Endodermal cell (in vitro differentiated cells): Measurements from ENCODE around the gene HOXD10. TPM values are rescaled to one million over a fixed set of nuclear protein-coding genes. Genes with fewer than 3 reads are reported as not detected.

Source experiments
- DNase-seq: peaks from one replicate; pipeline ENCODE4 v3.0.0-alpha.2; 2017
- H3K27ac ChIP-seq: 2 replicates; pipeline ENCODE4 v1.5.1; 2013; ENCODE audit warnings: mild to moderate bottlenecking, low read depth, low read length, moderate library complexity
- H3K27me3 ChIP-seq: 2 replicates; pipeline ENCODE4 v1.6.1; 2013; ENCODE audit warnings: mild to moderate bottlenecking, low read length, moderate library complexity; ENCODE audit not compliant: insufficient read depth, control insufficient read depth, poor library complexity, severe bottlenecking
- H3K36me3 ChIP-seq: 2 replicates; pipeline ENCODE4 v1.7.0; 2013; ENCODE audit warnings: mild to moderate bottlenecking, low read length, moderate library complexity; ENCODE audit not compliant: control insufficient read depth, insufficient read depth
- H3K4me1 ChIP-seq: one replicate; pipeline ENCODE4 v1.7.0; 2013; ENCODE audit warnings: low read length; ENCODE audit not compliant: control insufficient read depth, insufficient read depth
- H3K4me3 ChIP-seq: 2 replicates; pipeline ENCODE4 v1.5.1; 2013; ENCODE audit warnings: mild to moderate bottlenecking, low read length, moderate library complexity
- H3K9ac ChIP-seq: 2 replicates; pipeline ENCODE4 v1.6.1; 2013; ENCODE audit warnings: mild to moderate bottlenecking, low read length, moderate library complexity; ENCODE audit not compliant: poor library complexity, severe bottlenecking; ENCODE audit errors: extremely low read depth
- H3K9me3 ChIP-seq: 2 replicates; pipeline ENCODE4 v1.6.1; 2013; ENCODE audit warnings: mild to moderate bottlenecking, low read length, moderate library complexity; ENCODE audit not compliant: control insufficient read depth
- H3K27ac Mint-ChIP-seq: 2 replicates; pipeline ENCODE4 v1.8.0; 2020; ENCODE audit warnings: mixed read lengths
- H3K27me3 Mint-ChIP-seq: 2 replicates; pipeline ENCODE4 v1.8.0; 2021; ENCODE audit warnings: mild to moderate bottlenecking, mixed read lengths; ENCODE audit not compliant: insufficient read depth
- H3K36me3 Mint-ChIP-seq: 2 replicates; pipeline ENCODE4 v1.8.0; 2020; ENCODE audit warnings: low read depth, mixed read lengths
- H3K4me1 Mint-ChIP-seq: 2 replicates; pipeline ENCODE4 v1.8.0; 2020; ENCODE audit warnings: mixed read lengths
- H3K4me3 Mint-ChIP-seq: 2 replicates; pipeline ENCODE4 v1.8.0; 2020; ENCODE audit warnings: mild to moderate bottlenecking, moderate library complexity, mixed read lengths
- H3K9me3 Mint-ChIP-seq: 2 replicates; pipeline ENCODE4 v1.8.0; 2020; ENCODE audit warnings: mild to moderate bottlenecking, mixed read lengths
- CTCF ChIP-seq: fragments of 200-600 bp; sonication (generic); conservative IDR thresholded peaks from 2 replicates; pipeline ENCODE4 v1.5.0; 2021; ENCODE audit warnings: antibody characterized with exemption, mild to moderate bottlenecking
- WGBS, 2 experiments: methylation state at CpG; one replicate each; pipeline versions ENCODE4 v1.1.5 to v1.1.7; 2013; ENCODE audit warnings: missing lambda C conversion rate in 2 of 2, mixed read lengths in 1 of 2; ENCODE audit not compliant: insufficient coverage in 1 of 2, insufficient read length in 1 of 2; 5-methylcytosine and 5-hydroxymethylcytosine counted together
- total RNA-seq, 2 donors: library from RNA; stranded (reverse); fragmentation: NEBNext Ultra II Directional in 1 of 2; extraction: Animal tissue kit (Norgen Biotek cat#: 25700) in 1 of 2; gene quantifications; 2 replicates in 1 of 2; 3 replicates in 1 of 2; pipeline ENCODE4 v1.2.1, GENCODE V29; 2021

Gene HOXD10
- total RNA-seq, 2 donors from 2014 or later, result not detected

- peaks cover 5% of the 10 kb centered on the region for H3K9me3 Mint-ChIP-seq
- Histone ChIP-seq H3K9ac (no peak overlapping the region), H3K27me3 (peaks cover 97% of the 10 kb centered on the region), H3K4me1 (peaks cover 4% of the 10 kb centered on the region), H3K4me3 (peak overlapping the region; percentile 79), H3K9me3 (no peaks in the 10 kb centered on the region), H3K36me3 (no peaks in the 10 kb centered on the region), H3K27ac (no peak overlapping the region)
- H3K27me3 Mint-ChIP-seq, result peaks cover 94% of the 10 kb centered on the region
- peak overlapping the region; percentile 54 for H3K4me3 Mint-ChIP-seq
- DNase-seq, result peak; percentile 95
- TF ChIP-seq CTCF, result peak; percentile 99
- H3K27ac Mint-ChIP-seq, result no peak overlapping the region
- H3K36me3 Mint-ChIP-seq, result no peaks in the 10 kb centered on the region
- 1% methylated on average over 15 to 86 of the region's 86 CpGs for WGBS, 2 experiments
- H3K4me1 Mint-ChIP-seq, result peaks cover 37% of the 10 kb centered on the region
These were observed 36.6 kb upstream of the HOXD10 start for GRCh38 chr2:176079831-176080539.

- 0 to 2% methylated on average over 19 to 68 of the region's 68 CpGs for WGBS, 2 experiments
- peaks cover 5% of the 10 kb centered on the region for H3K9me3 Mint-ChIP-seq
- peak overlapping the region; percentile 43 for H3K4me3 Mint-ChIP-seq
- H3K9me3 ChIP-seq, result no peaks in the 10 kb centered on the region
- DNase-seq, result peak; percentile 75
- no peak overlapping the region for H3K27ac ChIP-seq
- no peak overlapping the region for H3K9ac ChIP-seq
- no peaks in the 10 kb centered on the region for H3K36me3 ChIP-seq
- peaks cover 97% of the 10 kb centered on the region for H3K27me3 ChIP-seq
- peaks cover 5% of the 10 kb centered on the region for H3K4me1 ChIP-seq
- H3K27me3 Mint-ChIP-seq, result peaks cover 94% of the 10 kb centered on the region
- peaks cover 41% of the 10 kb centered on the region for H3K4me1 Mint-ChIP-seq
- no peaks in the 10 kb centered on the region for H3K36me3 Mint-ChIP-seq
- peak; percentile 9 for TF ChIP-seq CTCF
- no peak overlapping the region for H3K27ac Mint-ChIP-seq
- H3K4me3 ChIP-seq, result peak overlapping the region; percentile 45
These were observed 35.8 kb upstream of the HOXD10 start for GRCh38 chr2:176080540-176081375.

- no peak for DNase-seq
- Histone ChIP-seq H3K36me3 (no peaks in the 10 kb centered on the region), H3K27me3 (peaks cover 97% of the 10 kb centered on the region), H3K9me3 (no peaks in the 10 kb centered on the region), H3K27ac (no peak overlapping the region), H3K9ac (no peak overlapping the region), H3K4me3 (no peak overlapping the region), H3K4me1 (peaks cover 6% of the 10 kb centered on the region)
- Mint-ChIP-seq H3K4me1 (peaks cover 43% of the 10 kb centered on the region), H3K4me3 (peak overlapping the region; percentile 43), H3K9me3 (peaks cover 5% of the 10 kb centered on the region), H3K27ac (no peak overlapping the region), H3K27me3 (peaks cover 94% of the 10 kb centered on the region), H3K36me3 (no peaks in the 10 kb centered on the region)
- TF ChIP-seq CTCF, result no peak
- WGBS, 2 experiments, result 4 to 8% methylated on average over 7 to 17 of the region's 17 CpGs
These were observed 35.2 kb upstream of the HOXD10 start for GRCh38 chr2:176081376-176081836.
